SK-N-MC (cell line): ENCODE data around the gene GH1.

Experiments used
- EZH2 ChIP-seq: fragments of 200-600 bp; sonication (generic); IDR thresholded peaks from one replicate; pipeline ENCODE4 v1.6.1; 2017; ENCODE audit warnings: antibody characterized with exemption
- FOXP2 ChIP-seq: optimal IDR thresholded peaks from 2 replicates; pipeline ENCODE3; 2011; ENCODE audit warnings: mild to moderate bottlenecking, moderate library complexity; ENCODE audit not compliant: insufficient read depth; ENCODE audit errors: extremely low read length, control extremely low read depth

GRCh38 chr17:63943745-63944144 lies 25.1 kb upstream of the GH1 start:
- no peak for TF ChIP-seq EZH2
- no peak for TF ChIP-seq FOXP2
